ENCODE measurements around the gene OFD1.

Gene OFD1

GRCh38 chrX:13694359-13694758 lies 40.2 kb upstream of the OFD1 start (continued):
- TF ChIP-seq ZNF157 (tag by site-specific recombination; IDR thresholded peaks at IDR 0.05) (no peak), ZBTB17 (tag by site-specific recombination; IDR thresholded peaks at IDR 0.05) (no peak), ZNF121 (tag by site-specific recombination; IDR thresholded peaks at IDR 0.05) (no peak), YY2 (tag by site-specific recombination; IDR thresholded peaks at IDR 0.05) (no peak), ZSCAN18 (tag by site-specific recombination; IDR thresholded peaks at IDR 0.05) (no peak), ZNF266 (tag by site-specific recombination; IDR thresholded peaks at IDR 0.05; ENCODE audit: low read depth) (no peak), ZNF580 (tag by site-specific recombination; IDR thresholded peaks at IDR 0.05) (no peak), ZNF248 (tag by site-specific recombination; IDR thresholded peaks at IDR 0.05) (no peak), ZNF423 (tag by site-specific recombination; IDR thresholded peaks at IDR 0.05) (no peak), ZNF148 (tag by site-specific recombination; IDR thresholded peaks at IDR 0.05; ENCODE audit: borderline replicate concordance) (no peak), CTCF (tag by site-specific recombination; IDR thresholded peaks at IDR 0.05) (no peak), ZNF23 (tag by site-specific recombination; IDR thresholded peaks at IDR 0.05; ENCODE audit: borderline replicate concordance) (no peak), MZF1 (tag by site-specific recombination; IDR thresholded peaks at IDR 0.05; ENCODE audit: borderline replicate concordance) (no peak), BCL11B (tag by site-specific recombination; IDR thresholded peaks at IDR 0.05; ENCODE audit: low read depth) (no peak), ZNF707 (tag by site-specific recombination; IDR thresholded peaks at IDR 0.05) (no peak), KLF1 (tag by site-specific recombination; IDR thresholded peaks at IDR 0.05) (no peak), ZBTB44 (tag by site-specific recombination; IDR thresholded peaks at IDR 0.05) (no peak), EGR2 (tag by site-specific recombination; IDR thresholded peaks at IDR 0.05; ENCODE audit: low read depth) (no peak), ZNF558 (tag by site-specific recombination; IDR thresholded peaks at IDR 0.05) (no peak), ZNF76 (tag by site-specific recombination; IDR thresholded peaks at IDR 0.05; ENCODE audit: borderline replicate concordance, low read depth) (no peak), INSM2 (tag by site-specific recombination; IDR thresholded peaks at IDR 0.05) (peak; percentile 49; the same call in 1 of the 2 replicates), ZNF610 (tag by site-specific recombination; IDR thresholded peaks at IDR 0.05; ENCODE audit: borderline replicate concordance) (no peak), ZNF311 (tag by site-specific recombination; IDR thresholded peaks at IDR 0.05; ENCODE audit: borderline replicate concordance) (no peak), ZNF239 (tag by site-specific recombination; IDR thresholded peaks at IDR 0.05) (no peak), ZNF704 (tag by site-specific recombination; IDR thresholded peaks at IDR 0.05) (no peak), ZBTB21 (tag by site-specific recombination; IDR thresholded peaks at IDR 0.05) (peak; percentile 57; the same call in 1 of the 2 replicates), ZFHX2 (tag by site-specific recombination; conservative IDR thresholded peaks at IDR 0.05) (no peak), ZNF555 (tag by site-specific recombination; conservative IDR thresholded peaks at IDR 0.05) (no peak), ZNF600 (tag by site-specific recombination; IDR thresholded peaks at IDR 0.05) (no peak), ZNF670 (tag by site-specific recombination; IDR thresholded peaks at IDR 0.05; ENCODE audit: low read depth) (no peak), ZNF791 (tag by site-specific recombination; IDR thresholded peaks at IDR 0.05) (no peak), ZNF701 (tag by site-specific recombination; IDR thresholded peaks at IDR 0.05) (no peak)
